D721Med (cell line): ENCODE data around the gene NEDD9.

Experiments used
- DNase-seq: peaks from one replicate; pipeline ENCODE4 v3.0.0; 2011; ENCODE audit warnings: low spot score; ENCODE audit not compliant: insufficient read length
- FAIRE-seq: peaks from 2 replicates; lab custom pipeline; 2011; peaks lifted over from hg19 to GRCh38; lab: Jason Lieb, UNC
- CTCF ChIP-seq: IDR thresholded peaks from 2 replicates; pipeline ENCODE4 v1.5.1; 2012; ENCODE audit warnings: mild to moderate bottlenecking, control low read depth; ENCODE audit not compliant: insufficient read depth; ENCODE audit errors: missing control alignments

The NEDD9 gene

DNA sequence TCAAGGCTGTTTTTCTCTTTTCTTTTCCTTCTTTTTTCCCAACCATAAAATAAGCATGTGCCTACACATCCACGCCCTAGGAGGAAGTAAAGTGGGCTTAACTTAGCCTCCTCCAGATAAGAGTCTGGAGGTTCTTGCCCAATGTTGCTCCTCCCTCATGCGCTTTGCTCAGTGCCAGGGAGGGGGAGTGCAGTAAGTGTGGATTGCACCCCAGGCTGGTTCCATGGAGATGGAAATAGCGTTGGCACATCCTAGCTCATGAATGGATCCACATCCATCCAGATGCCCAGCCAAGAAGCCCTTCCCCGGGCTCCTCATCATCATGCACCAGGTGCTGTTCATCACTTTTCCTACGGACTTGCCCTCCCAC is 58.2 kb downstream of the NEDD9 start:
- DNase-seq = no peak
- no peak for FAIRE-seq
- no peak for TF ChIP-seq CTCF

DNA sequence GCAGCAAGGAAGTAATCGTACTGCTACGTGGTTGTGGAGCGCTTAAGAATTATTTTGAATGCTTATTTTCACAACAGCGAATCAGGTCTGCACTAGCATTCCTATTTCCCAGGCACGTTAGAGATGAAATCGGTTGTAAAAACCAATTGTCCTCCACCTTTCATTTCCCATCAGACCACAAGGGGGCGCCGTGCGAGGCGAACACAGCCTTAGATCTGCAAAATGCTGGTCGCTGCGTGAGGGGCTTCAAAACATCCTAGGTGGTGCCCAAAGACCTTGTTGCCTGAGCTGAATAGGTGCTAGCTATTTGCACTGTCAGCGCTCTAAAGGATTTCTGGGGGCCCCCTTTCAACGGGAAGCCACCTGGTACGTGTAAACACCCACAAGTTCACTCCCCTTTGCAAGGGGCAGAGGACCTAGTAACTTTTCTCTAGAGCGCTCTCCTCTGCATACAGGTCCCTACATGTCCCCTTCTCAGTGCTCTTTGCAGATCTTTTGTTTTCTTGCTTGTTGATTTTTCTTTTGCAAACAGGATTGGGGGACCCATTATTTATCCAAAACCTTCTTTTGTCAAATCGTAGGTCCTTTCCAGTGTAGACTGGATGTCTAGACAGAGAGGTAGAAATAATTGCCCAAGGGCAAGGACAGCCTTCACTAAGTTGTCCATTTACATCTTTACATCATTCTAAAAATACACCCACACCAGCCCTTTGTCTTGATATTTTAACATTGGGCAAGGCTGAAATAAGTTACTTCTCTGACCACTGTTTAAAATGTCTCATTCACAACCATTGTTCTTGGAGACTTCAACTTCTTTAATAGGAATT is 59.8 kb downstream of the NEDD9 start:
- TF ChIP-seq CTCF = peak; percentile 76
- FAIRE-seq (no peak), DNase-seq (no peak)

DNA sequence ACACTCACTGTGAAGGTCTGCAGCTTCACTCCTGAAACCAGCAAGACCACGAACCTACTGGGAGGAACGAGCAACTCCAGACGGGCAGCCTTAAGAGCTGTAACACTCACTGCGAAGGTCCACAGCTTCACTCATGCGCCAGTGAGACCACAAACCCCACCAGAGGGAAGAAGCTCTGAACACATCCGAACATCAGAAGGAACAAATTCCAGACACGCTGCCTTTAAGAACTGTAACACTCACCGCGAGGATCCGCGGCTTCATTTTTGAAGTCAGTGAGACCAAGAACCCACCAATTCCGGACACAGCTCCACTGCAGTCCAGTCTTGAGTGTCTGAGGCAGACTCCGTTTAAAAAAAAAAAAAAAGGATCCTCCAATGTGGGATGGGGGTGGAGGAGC is 60.5 kb downstream of the NEDD9 start:
- FAIRE-seq (no peak), DNase-seq (no peak)
- no peak for TF ChIP-seq CTCF

DNA sequence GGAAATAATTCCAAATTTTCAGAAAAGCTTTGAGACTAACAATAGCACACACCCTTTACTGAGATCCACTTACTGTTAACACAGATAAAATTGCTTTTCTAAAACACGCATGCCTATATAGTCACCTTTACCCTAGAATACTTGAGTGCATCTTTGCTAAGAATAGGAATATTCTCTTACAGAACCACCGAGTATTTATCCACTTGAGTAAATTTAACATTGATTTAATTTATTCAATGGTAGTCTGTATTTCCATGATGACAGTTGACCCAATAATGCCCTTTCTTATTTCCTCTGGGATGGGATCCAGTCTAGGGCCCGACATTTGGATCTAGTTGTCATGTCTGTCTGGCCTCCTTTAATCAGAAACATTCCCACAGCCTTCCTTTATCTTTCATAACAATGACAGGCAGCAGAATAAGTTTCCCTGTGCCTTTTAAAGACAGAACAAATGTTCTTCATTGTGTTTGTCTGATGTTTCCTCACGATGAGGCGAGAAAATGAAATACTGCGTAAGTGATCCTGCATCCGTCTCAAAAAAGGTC is 64.3 kb downstream of the NEDD9 start:
- no peak for TF ChIP-seq CTCF
- no peak for DNase-seq
- FAIRE-seq = no peak

DNA sequence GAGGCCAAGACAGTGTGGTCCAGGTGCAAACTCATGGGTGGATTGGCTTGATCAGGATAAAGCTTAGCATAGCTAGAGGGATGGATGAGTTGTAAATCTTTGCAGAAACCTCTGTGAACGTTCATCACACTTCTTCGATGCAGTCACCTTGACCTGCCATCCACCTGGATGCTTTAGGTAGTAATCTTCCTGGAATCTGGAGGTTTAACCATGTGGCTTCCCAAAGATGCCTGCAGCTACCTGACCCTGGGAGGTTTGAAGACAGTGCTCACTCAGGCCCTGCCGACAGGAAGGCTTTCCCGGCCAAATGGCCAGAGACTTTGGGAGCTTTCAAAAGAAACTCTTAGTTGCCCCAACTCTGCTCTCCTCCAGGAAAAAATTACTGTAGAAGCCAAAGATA is 65.5 kb downstream of the NEDD9 start:
- FAIRE-seq = no peak
- no peak for TF ChIP-seq CTCF
- DNase-seq = no peak

DNA sequence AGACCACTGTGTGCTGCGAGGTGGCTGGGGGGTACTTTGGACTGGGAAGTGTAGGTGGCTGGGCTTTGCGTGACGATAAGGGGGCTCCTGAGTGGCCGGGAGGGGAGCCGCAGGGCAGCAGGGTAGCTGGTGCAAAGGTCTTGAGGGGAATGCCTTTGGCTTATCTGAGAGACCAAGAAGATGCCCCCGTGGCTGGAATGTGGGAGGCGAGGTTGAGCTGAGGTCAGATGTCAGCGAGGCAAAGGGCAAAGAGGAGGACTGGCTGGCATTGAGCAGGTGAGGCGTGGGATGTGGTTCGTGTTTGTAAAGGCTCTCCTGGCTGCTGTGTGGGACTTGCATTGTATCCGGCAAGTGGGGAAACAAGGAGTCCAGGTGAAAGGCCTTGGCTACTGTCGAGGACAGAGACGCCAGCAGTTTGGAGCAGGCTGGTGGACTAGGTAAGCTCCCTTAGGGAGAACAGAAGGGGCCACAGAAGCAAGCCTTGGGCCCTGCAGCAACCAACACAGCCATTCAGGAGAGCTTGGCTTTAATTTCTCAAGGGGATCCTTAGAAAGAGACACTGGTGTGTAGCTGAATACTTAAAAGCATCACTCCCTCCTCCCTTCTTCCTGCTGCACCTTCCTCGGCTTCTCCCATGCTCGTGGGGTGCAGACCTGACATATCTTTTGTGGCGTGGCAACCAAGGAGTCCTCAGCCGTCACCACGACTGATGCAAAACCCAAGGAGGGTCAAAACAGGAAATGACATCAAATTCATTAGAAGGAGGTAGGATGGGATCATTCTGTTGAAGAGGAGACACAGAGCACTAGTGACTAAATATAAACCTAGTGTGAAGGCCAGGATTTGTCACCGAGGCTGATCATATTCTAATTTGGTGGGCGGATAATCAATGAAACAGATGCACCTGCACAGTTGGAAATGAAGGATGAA is 67.5 kb downstream of the NEDD9 start:
- FAIRE-seq (no peak), DNase-seq (no peak)
- TF ChIP-seq CTCF = no peak
